ENCODE results near the gene SH2B3. TPM values are rescaled to one million over a fixed set of nuclear protein-coding genes. Genes with fewer than 3 reads are reported as not detected.

SH2B3 gene
- total RNA-seq, 1 experiment from 2014 or later: 6.5 TPM

DNA sequence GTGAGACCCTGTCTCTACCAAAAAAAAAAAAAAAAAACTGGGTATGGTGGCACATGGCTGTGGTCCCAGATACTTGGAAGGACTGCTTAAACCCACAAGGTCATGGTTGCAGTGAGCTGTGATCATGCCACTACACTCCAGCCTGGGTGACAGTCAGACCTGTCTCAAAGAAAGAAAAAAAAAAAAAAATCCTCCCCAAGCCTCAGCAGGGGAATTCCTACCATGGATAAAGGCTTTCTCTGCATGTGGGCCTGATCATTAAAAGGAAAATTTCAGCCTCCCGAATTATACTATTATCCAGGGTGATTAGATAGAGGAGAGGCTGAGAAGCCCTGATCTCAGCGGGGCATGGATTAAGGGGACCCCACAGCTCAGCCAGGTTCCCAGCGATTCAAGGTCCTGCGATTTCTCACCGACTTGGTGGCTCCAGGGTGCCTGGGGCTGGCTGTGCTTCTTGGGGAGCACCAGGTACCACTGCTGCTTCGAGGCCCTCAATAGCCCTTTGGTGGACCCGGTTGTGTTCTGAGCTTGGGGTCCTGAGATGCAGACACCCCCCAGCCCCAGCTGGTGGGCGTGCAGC is 5.6 kb downstream of the SH2B3 start:
- intact Hi-C loops (cut with micrococcal nuclease; ENCODE audit: unreplicated experiment): no loop called here
- no peak overlapping the region for H3K27ac ChIP-seq
- POLR2A ChIA-PET (ENCODE audit: unreplicated experiment): no interaction called here

GRCh38 chr12:111412007-111412829 is 6.5 kb downstream of the SH2B3 start:
- no peak overlapping the region for H3K27ac ChIP-seq
- BruUV-seq (replicated peaks): no TSS peak
- H3K4me1 ChIP-seq (replicated peaks; ENCODE audit: insufficient read depth): peaks cover 41% of the 10 kb centered on the region
- no peak overlapping the region for H3K4me2 ChIP-seq
- ChIA-PET CTCF (interaction anchor here (0.6 kb wide), 1 partner anchor 19 kb away, joined by 6 read pairs; no protein-coding TSS in a partner anchor), POLR2A (ENCODE audit: unreplicated experiment) (interaction anchor here (0.5 kb wide), 1 partner anchor 16 kb away, joined by 3 read pairs; no protein-coding TSS in a partner anchor)
- H3F3A ChIP-seq (ENCODE audit: insufficient read depth, low read depth): peaks cover 31% of the 10 kb centered on the region; the same call in 1 of the 2 replicates
- peaks cover 9% of the 10 kb centered on the region; the same call in 1 of the 2 replicates for H4K20me1 ChIP-seq (ENCODE audit: insufficient read depth)
- H3K4me3 ChIP-seq: no peak overlapping the region
- TF ChIP-seq EZH2 (IDR thresholded peaks at IDR 0.05; ENCODE audit: low read depth) (no peak), CTCF (conservative IDR thresholded peaks at IDR 0.05) (no peak)
- no peak for DNase-seq
- no peak overlapping the region for H2AFZ ChIP-seq
- intact Hi-C loops (cut with micrococcal nuclease; ENCODE audit: unreplicated experiment): no loop called here
- peaks cover 41% of the 10 kb centered on the region for H3K79me2 ChIP-seq (ENCODE audit: low read depth)
- H3K36me3 ChIP-seq (ENCODE audit: low read depth): no peaks in the 10 kb centered on the region
- H3K9me2 ChIP-seq (ENCODE audit: insufficient read depth): no peaks in the 10 kb centered on the region
- H3K27me3 ChIP-seq (ENCODE audit: insufficient read depth, low read depth): no peaks in the 10 kb centered on the region
- H3K9me3 ChIP-seq (ENCODE audit: insufficient read depth, low read depth): no peaks in the 10 kb centered on the region

More for the DNA sequence above, 5.6 kb downstream of the SH2B3 start:
- H3K9me2 ChIP-seq (ENCODE audit: insufficient read depth): no peaks in the 10 kb centered on the region
- peaks cover 48% of the 10 kb centered on the region for H3K4me1 ChIP-seq (replicated peaks; ENCODE audit: insufficient read depth)
- H3K27me3 ChIP-seq (ENCODE audit: insufficient read depth, low read depth): no peaks in the 10 kb centered on the region
- H3K4me2 ChIP-seq: no peak overlapping the region
- no TSS peak for BruUV-seq (replicated peaks)
- H3K36me3 ChIP-seq (ENCODE audit: low read depth): no peaks in the 10 kb centered on the region
- H3F3A ChIP-seq (ENCODE audit: insufficient read depth, low read depth): peaks cover 31% of the 10 kb centered on the region; the same call in 1 of the 2 replicates
- H3K9me3 ChIP-seq (ENCODE audit: insufficient read depth, low read depth): no peaks in the 10 kb centered on the region
- no peak overlapping the region for H3K4me3 ChIP-seq
- no peak overlapping the region for H2AFZ ChIP-seq
- peaks cover 9% of the 10 kb centered on the region; the same call in 1 of the 2 replicates for H4K20me1 ChIP-seq (ENCODE audit: insufficient read depth)
- CTCF ChIA-PET: no interaction called here
- H3K79me2 ChIP-seq (ENCODE audit: low read depth): peaks cover 51% of the 10 kb centered on the region
- TF ChIP-seq CTCF (conservative IDR thresholded peaks at IDR 0.05) (no peak), EZH2 (IDR thresholded peaks at IDR 0.05; ENCODE audit: low read depth) (no peak)
- no peak for DNase-seq

DNA sequence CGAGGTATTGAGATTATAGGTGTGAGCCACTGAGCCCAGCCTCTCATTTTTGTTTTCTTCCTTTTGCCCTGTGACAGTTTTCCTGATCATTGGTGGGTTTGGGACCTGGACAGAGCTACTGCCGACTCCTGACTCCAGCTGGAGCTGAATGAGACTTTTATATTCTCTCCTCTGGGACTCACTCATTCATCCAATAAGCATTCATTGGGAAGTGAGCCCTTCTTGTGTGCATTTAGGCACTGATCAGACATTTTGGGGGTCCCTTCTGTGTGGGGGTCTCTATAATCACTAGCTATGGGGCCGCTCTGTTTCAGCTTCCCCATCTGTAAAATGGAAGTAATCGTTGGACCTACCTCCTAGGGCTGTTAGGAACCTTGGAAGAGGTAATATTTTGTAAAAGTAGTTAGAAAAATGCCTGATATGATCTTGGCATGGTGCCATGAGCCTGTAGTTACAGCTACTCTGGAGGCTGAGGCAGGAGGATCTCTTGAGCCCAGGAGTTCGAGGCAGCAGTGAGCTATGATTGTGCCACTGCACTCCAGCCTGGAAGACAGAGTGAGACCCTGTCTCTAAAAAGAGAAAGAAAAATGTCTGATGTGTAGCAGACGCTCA is 7.2 kb downstream of the SH2B3 start:
- TF ChIP-seq EZH2 (IDR thresholded peaks at IDR 0.05; ENCODE audit: low read depth) (no peak), CTCF (conservative IDR thresholded peaks at IDR 0.05) (no peak)
- Histone ChIP-seq H3K4me2 (no peak overlapping the region), H3K4me3 (no peak overlapping the region), H3K9me2 (ENCODE audit: insufficient read depth) (no peaks in the 10 kb centered on the region), H3F3A (ENCODE audit: insufficient read depth, low read depth) (peaks cover 27% of the 10 kb centered on the region; the same call in 1 of the 2 replicates), H3K79me2 (ENCODE audit: low read depth) (peaks cover 34% of the 10 kb centered on the region), H2AFZ (no peak overlapping the region), H3K9me3 (ENCODE audit: insufficient read depth, low read depth) (no peaks in the 10 kb centered on the region), H3K4me1 (replicated peaks; ENCODE audit: insufficient read depth) (peaks cover 35% of the 10 kb centered on the region), H3K36me3 (ENCODE audit: low read depth) (no peaks in the 10 kb centered on the region), H4K20me1 (ENCODE audit: insufficient read depth) (peaks cover 9% of the 10 kb centered on the region; the same call in 1 of the 2 replicates), H3K27me3 (ENCODE audit: insufficient read depth, low read depth) (no peaks in the 10 kb centered on the region), H3K27ac (no peak overlapping the region)
- intact Hi-C loops (cut with micrococcal nuclease; ENCODE audit: unreplicated experiment): no loop called here
- POLR2A ChIA-PET (ENCODE audit: unreplicated experiment): no interaction called here
- no TSS peak for BruUV-seq (replicated peaks)
- CTCF ChIA-PET: interaction anchor here (0.6 kb wide), 1 partner anchor 19 kb away, joined by 6 read pairs; no protein-coding TSS in a partner anchor
- no peak for DNase-seq
